ENCODE data around the gene ICAM3.
A peak's percentile ranks its signal among the peaks of the same experiment; 100 is the strongest.

ICAM3 gene

GRCh38 chr19:10317045-10317856, 22.2 kb downstream of the ICAM3 start:
- ATAC-seq (no peak), DNase-seq (no peak)
- Mint-ChIP-seq H3K9me3 (no peaks in the 10 kb centered on the region), H3K27ac (no peak overlapping the region), H3K27me3 (no peaks in the 10 kb centered on the region), H3K4me1 (peaks cover 29% of the 10 kb centered on the region), H3K4me3 (no peak overlapping the region)

DNA sequence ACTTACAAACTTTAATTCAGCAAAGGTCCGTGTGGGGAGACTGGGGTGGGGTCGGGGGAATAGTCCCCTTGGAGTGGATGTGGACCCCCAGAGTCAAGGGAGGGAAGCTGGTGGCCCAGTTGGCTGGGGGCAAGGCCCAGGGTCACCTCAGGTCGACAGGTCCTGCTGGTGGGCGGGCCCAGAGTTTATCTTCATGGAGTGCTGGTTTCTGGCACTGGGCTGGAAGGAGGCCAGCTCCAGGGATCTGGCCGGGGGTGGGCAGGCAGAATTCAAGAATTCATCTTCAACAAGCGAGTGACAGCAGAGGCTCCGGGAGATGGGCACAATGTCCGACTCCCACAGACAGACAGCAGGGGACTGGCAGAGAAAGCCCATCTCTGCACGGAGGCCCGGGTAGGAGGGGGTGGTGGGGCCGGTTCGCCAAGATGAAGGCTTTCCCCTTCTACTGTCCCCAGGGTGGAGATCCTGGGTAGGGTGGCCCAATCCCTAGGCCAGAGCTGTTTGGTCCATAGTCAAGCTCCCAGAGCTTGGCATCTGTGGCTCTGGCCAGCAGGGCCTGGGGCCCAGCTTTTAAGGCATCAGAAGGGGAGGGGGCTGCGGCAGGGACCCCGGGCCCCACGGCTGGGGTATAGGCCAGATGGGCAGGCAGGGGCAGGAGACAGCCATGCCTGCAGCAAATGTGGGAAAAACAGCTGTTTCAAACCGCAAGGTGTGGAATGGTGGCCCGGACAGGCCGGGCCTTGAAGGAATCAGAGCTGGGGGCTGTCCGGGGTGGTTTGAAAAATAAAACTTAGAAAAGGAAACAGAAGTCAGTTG, 23.0 kb downstream of the ICAM3 start:
- no peaks in the 10 kb centered on the region for H3K9me3 Mint-ChIP-seq
- peak overlapping the region; percentile 92 to 97 for H3K4me3 Mint-ChIP-seq
- peaks cover 29% of the 10 kb centered on the region for H3K4me1 Mint-ChIP-seq
- H3K27me3 Mint-ChIP-seq: no peaks in the 10 kb centered on the region
- peak overlapping the region; percentile 93 to 98 for H3K27ac Mint-ChIP-seq
- DNase-seq: no peak
- peak; percentile 21 for ATAC-seq

DNA sequence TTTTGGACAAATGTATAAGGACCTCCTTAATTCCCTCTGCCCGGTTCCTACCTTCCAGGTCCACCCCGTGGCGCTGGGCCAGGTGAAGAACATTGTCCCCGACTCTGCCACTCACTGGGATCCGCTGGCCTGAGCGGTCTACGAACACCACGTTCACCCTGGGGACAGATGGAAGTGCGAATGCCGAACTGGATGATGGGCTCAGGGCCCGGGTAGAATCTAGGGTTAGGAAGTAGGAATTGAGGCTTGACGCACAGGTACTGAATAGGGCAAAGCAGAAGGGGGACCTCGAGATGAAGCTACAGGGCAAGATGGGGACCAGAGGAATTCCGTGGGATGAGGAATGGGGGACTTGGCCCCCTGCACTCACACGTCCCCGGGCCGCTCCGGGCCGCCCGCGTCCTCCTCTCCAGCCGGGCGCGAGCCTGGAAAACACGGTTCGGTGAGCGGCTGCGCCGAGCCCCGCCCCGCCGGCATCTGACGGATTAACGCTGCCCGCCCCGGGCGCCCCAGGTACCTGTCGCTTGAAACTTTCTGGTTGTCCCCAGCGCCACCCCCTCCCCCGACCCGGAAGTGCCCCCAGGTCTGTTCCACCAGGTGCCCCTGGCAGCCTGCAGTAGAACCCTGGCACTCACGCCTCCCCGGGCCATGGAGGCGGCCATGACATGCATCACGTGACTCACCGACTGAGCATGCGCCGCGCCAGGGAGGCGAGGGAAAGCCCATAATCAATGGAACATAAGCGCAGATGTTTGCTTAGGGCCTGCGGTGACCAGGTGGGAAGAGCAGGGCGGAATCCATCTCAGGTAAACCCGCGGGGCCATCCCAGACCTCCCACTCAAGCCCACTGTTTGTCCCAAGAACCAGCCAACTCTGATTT, 23.8 kb downstream of the ICAM3 start, which contains the start of gene FDX2:
FDX2 (minus strand) TSS at position 681 of the 880 bp plus-strand sequence; CDS start at position 662, 19 bp downstream.
- Mint-ChIP-seq H3K27me3 (no peaks in the 10 kb centered on the region), H3K9me3 (no peaks in the 10 kb centered on the region), H3K4me3 (peak within 1 kb of the TSS; percentile 92 to 97), H3K27ac (peak within 1 kb of the TSS; percentile 94 to 98), H3K4me1 (peaks cover 29% of the 10 kb centered on the region)
- DNase-seq (peak; percentile 82 to 90), ATAC-seq (peak; percentile 89)

- Mint-ChIP-seq H3K4me3 (no peak within 1 kb of the TSS), H3K4me1 (peaks cover 13% of the 10 kb centered on the region), H3K27ac (no peak within 1 kb of the TSS), H3K9me3 (no peaks in the 10 kb centered on the region), H3K27me3 (no peaks in the 10 kb centered on the region)
- DNase-seq: no peak
- ATAC-seq: no peak
Observed at GRCh38 chr19:10309423-10309822, 30.0 kb downstream of the ICAM3 start, which contains the start of gene ZGLP1. TSS of gene ZGLP1 (minus strand) at chr19:10309815.

DNA sequence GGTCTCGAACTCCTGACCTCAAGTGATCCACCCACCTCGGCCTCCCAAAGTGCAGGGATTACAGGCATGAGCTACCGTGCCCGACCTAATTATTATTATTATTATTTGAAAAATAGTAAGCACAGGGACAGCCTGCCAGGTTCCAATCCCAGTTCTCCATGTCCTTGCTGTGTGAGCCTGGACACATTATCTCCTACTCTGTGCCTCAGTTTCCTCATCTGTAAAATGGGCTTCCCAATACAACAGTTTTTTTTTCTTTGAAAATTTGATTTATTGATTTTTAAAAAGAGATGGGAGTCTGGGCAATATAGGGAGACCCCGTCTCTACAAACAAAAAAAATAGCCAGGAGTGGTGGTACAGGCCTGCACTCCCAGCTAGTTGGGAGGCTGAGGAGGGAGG, 33.1 kb downstream of the ICAM3 start:
- no peak overlapping the region for H3K4me3 Mint-ChIP-seq
- no peak for ATAC-seq
- no peak for DNase-seq
- peaks cover 5% of the 10 kb centered on the region for H3K27me3 Mint-ChIP-seq
- peaks cover 18% of the 10 kb centered on the region for H3K4me1 Mint-ChIP-seq
- H3K9me3 Mint-ChIP-seq: no peaks in the 10 kb centered on the region
- H3K27ac Mint-ChIP-seq: no peak overlapping the region

DNA sequence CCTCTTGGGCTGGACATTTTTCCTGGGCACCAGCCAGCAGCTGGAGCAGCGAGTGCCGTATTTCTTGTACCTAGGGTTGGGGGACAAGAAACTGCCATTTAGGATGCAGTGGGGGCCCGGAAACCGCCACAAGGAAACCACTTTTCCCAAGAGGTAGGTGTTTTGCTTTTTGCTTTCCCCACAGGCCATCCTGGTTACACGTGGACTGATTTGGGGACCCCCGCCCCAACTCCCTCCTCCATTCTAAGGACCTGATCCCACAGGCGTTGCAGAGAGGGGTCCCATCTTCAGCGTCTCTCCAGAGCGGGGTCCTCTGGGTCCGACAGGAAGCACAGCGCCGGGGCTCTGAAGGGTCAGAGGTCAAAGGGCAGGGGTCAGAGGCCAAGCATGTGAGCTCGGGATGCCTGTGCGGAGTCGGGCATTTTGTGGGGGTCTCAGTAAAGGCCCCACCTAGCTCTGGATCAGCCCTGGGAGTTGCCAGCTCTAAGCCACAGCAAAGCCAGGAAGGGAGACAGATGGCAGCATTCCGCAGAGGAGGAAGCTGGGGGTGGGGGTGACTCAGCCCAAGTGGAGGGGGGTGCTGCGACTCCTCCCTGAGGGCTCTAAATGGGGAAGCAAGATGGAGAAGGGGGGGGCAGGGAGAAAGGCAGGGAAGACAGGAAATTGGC, 34.2 kb downstream of the ICAM3 start:
- Mint-ChIP-seq H3K27me3 (peaks cover 5% of the 10 kb centered on the region), H3K4me3 (no peak overlapping the region), H3K27ac (no peak overlapping the region), H3K4me1 (peaks cover 18% of the 10 kb centered on the region), H3K9me3 (no peaks in the 10 kb centered on the region)
- DNase-seq: no peak
- no peak for ATAC-seq

DNA sequence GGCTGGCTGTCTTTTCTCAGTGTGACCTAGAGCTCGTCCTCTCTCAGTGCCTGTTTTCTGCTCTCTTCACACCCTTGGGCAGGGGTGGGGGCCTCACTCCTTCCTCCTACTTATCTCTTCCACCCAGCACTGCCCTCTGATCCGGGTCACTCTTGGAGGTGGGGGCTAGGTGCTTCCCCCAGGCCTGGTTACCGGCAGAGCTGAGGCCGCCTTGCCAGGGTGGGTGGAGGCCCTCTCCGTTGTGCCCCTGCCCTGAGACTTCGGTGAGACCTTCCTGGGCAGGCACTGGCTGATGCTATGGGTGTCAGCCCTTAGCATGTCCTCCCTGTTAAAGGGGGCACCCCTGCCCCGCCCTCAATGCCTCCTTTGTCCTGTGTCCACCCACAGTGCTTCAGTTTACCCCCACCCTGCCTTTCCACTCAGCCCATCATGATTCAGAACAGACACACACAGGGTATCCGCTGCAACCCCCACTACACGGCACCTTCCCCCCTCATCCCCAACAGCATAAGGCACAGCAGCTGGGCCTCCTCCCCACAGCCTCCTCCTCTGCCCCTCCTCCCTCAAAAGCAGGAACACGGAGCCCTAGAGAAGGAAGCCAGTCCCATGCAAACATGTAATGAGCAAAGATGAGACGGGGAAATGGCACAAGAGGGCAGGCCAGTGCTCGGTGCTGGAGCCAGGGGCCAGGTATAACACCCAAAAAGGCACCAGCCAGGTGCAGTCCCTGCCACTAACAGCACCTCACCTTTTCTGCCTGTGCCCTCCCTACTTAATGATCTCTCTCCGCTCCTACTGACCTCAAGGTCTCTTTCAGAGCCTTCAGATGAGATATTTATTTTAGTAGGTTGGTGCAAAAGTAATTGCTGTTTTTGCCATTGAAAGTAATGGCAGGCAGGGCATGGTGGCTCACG, 39.6 kb downstream of the ICAM3 start:
- ATAC-seq: no peak
- Mint-ChIP-seq H3K27ac (no peak overlapping the region), H3K9me3 (no peaks in the 10 kb centered on the region), H3K27me3 (peaks cover 29% of the 10 kb centered on the region), H3K4me3 (no peak overlapping the region), H3K4me1 (peaks cover 31% of the 10 kb centered on the region)
- no peak for DNase-seq

DNA sequence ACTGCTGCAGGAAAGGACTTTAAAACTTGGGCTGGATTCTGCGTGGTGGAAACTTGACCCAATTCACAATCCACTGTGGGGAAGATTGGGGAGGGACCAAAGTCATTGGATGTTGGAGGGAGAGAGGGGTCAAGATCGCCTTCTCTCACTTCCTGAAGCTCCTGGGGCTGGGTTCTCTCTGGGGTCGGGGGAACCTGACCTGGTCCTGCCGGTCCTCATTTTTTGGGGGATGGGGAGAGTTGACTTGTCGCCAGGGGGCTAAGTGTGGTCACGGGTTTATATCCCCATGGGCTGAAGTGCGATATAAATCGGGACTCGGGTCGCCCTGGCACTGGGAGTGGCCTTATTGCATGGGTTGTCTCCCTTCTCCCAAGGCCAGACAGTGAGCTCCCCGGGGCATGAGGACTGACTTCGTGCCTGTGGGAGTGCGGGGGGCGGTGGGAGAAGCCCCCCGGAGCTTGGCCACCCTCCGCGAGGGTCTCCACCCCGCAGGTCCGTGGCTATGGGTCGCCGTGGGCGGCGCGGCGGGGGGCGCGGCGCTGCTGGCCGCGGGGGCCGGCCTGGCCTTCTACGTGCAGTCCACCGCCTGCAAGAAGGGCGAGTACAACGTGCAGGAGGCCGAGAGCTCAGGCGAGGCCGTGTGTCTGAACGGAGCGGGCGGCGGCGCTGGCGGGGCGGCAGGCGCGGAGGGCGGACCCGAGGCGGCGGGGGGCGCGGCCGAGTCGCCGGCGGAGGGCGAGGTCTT, 43.4 kb downstream of the ICAM3 start:
- Mint-ChIP-seq H3K4me3 (peak overlapping the region; percentile 83 to 87), H3K27ac (peak overlapping the region in 1 of 2 donors; percentile 14), H3K9me3 (no peaks in the 10 kb centered on the region), H3K4me1 (peaks cover 57% of the 10 kb centered on the region), H3K27me3 (peaks cover 62% of the 10 kb centered on the region)
- DNase-seq (no peak), ATAC-seq (no peak)

DNA sequence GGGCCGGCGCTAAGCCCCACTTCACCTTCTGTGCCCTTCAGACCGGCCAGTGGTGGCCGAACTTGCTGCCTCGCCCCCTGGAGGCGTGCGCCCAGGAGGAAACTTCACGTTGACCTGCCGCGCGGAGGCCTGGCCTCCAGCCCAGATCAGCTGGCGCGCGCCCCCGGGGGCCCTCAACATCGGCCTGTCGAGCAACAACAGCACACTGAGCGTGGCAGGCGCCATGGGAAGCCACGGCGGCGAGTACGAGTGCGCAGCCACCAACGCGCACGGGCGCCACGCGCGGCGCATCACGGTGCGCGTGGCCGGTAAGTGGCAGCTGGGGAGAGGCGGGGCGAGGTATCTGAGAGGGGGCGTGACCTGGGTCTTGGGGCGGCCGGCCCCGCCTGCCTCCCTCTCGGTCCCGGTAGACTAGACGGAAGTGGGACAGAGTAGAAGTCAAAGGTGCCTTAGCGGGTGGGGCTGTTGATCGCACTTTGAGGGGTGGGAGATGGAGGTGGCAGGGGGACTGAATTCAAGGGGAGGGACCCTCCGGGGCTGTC, 44.0 kb downstream of the ICAM3 start:
- H3K27me3 Mint-ChIP-seq: peaks cover 68% of the 10 kb centered on the region
- peaks cover 64% of the 10 kb centered on the region for H3K4me1 Mint-ChIP-seq

DNA sequence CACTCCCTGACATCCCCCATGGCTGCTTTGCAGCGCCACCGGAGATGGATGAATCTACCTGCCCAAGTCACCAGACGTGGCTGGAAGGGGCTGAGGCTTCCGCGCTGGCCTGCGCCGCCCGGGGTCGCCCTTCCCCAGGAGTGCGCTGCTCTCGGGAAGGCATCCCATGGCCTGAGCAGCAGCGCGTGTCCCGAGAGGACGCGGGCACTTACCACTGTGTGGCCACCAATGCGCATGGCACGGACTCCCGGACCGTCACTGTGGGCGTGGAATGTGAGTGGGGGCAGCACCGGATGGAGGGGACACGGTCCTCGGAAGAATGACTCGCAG, 45.1 kb downstream of the ICAM3 start:
- peaks cover 65% of the 10 kb centered on the region for H3K4me1 Mint-ChIP-seq
- H3K4me3 Mint-ChIP-seq: peak overlapping the region; percentile 24 to 87
- no peaks in the 10 kb centered on the region for H3K9me3 Mint-ChIP-seq
- no peak overlapping the region for H3K27ac Mint-ChIP-seq
- ATAC-seq (no peak), DNase-seq (peak in 1 of 2 donors; percentile 14)
- peaks cover 65% of the 10 kb centered on the region for H3K27me3 Mint-ChIP-seq

More for the DNA sequence above, 44.0 kb downstream of the ICAM3 start:
- ATAC-seq (peak; percentile 76), DNase-seq (peak; percentile 55 to 63)
- H3K27ac Mint-ChIP-seq: peak overlapping the region in 1 of 2 donors; percentile 14
- no peaks in the 10 kb centered on the region for H3K9me3 Mint-ChIP-seq
- H3K4me3 Mint-ChIP-seq: peak overlapping the region; percentile 83 to 87

DNA sequence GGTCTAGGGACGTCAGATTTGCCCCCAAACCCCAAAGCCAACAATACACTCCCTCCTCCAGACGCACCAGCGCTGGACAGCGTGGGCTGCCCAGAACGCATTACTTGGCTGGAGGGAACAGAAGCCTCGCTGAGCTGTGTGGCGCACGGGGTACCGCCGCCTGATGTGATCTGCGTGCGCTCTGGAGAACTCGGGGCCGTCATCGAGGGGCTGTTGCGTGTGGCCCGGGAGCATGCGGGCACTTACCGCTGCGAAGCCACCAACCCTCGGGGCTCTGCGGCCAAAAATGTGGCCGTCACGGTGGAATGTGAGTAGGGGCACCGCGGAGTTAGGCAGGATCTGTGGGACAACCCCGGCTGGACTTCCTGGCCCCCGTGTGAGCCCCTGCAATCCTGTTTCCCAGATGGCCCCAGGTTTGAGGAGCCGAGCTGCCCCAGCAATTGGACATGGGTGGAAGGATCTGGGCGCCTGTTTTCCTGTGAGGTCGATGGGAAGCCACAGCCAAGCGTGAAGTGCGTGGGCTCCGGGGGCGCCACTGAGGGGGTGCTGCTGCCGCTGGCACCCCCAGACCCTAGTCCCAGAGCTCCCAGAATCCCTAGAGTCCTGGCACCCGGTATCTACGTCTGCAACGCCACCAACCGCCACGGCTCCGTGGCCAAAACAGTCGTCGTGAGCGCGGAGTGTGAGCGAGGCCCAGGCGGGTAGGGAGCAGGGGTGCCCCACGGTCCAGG, 45.6 kb downstream of the ICAM3 start:
- Mint-ChIP-seq H3K4me1 (peaks cover 70% of the 10 kb centered on the region), H3K9me3 (no peaks in the 10 kb centered on the region), H3K27me3 (peaks cover 68% of the 10 kb centered on the region), H3K4me3 (peak overlapping the region in 1 of 2 donors; percentile 24), H3K27ac (no peak overlapping the region)
- no peak for DNase-seq
- no peak for ATAC-seq

GRCh38 chr19:10292789-10293636, 46.4 kb downstream of the ICAM3 start:
- DNase-seq (no peak), ATAC-seq (no peak)
- Mint-ChIP-seq H3K9me3 (no peaks in the 10 kb centered on the region), H3K27me3 (peaks cover 76% of the 10 kb centered on the region), H3K27ac (no peak overlapping the region), H3K4me1 (peaks cover 78% of the 10 kb centered on the region), H3K4me3 (peak overlapping the region; percentile 71 to 85)
